OCI-LY1 (cell line): ENCODE results near the gene SYNE1.

ENCODE experiments used
- CTCF ChIP-seq: fragments of 200-600 bp; sonication (generic), shearing (Covaris generic); IDR thresholded peaks from 2 replicates; pipeline ENCODE4 v1.5.1; 2017; ENCODE audit warnings: mild to moderate bottlenecking, antibody characterized with exemption, low read length, moderate library complexity, mixed read lengths
- EZH2 ChIP-seq: fragments of 200-600 bp; sonication (generic), shearing (Covaris generic); IDR thresholded peaks from 2 replicates; pipeline ENCODE4 v1.8.0; 2017; ENCODE audit warnings: borderline replicate concordance, mixed run types, mild to moderate bottlenecking, antibody characterized with exemption, low read length, moderate library complexity, mixed read lengths

GRCh38 chr6:152508477-152508876 lies 128.7 kb downstream of the SYNE1 start:
- TF ChIP-seq CTCF (no peak), EZH2 (no peak)
